Measurements from ENCODE around the gene DNAAF8.

GRCh38 chr16:4701791-4702465 is 32.4 kb upstream of the DNAAF8 start:
- TF ChIP-seq CTCF (IDR thresholded peaks at IDR 0.05; ENCODE audit: low read depth, low read length, poor library complexity, severe bottlenecking): no peak
- no peak for TF ChIP-seq EZH2phosphoT487 (IDR thresholded peaks at IDR 0.05; ENCODE audit: borderline replicate concordance, low read length)

All from DOHH2 (cell line).